Lower lobe of right lung (tissue), 2 donors: Measurements from ENCODE around the gene CNN3. TPM values are rescaled to one million over a fixed set of nuclear protein-coding genes. Genes with fewer than 3 reads are reported as not detected.

Source experiments
- ATAC-seq, 2 donors: fragments of 200-7000 bp; cut with Tn5 transposase; one replicate each; pipeline ENCODE4 v1.9.1; 2020 to 2022; ENCODE audit warnings: mild to moderate bottlenecking in 2 of 2, moderate library complexity in 2 of 2
- DNase-seq: peaks from one replicate; pipeline ENCODE4 v3.0.0-alpha.2; 2020
- H3K27ac ChIP-seq: fragments of 200-600 bp; one replicate; pipeline ENCODE4 v1.8.0; 2022
- H3K27me3 ChIP-seq: fragments of 200-600 bp; one replicate; pipeline ENCODE4 v1.8.0; 2022; ENCODE audit warnings: low read depth
- H3K36me3 ChIP-seq: fragments of 200-600 bp; one replicate; pipeline ENCODE4 v1.8.0; 2022; ENCODE audit warnings: mild to moderate bottlenecking
- H3K4me1 ChIP-seq: fragments of 200-600 bp; one replicate; pipeline ENCODE4 v1.8.0; 2022
- H3K4me3 ChIP-seq: fragments of 200-600 bp; one replicate; pipeline ENCODE4 v1.8.0; 2022; ENCODE audit warnings: mild to moderate bottlenecking
- H3K9me3 ChIP-seq: fragments of 200-600 bp; one replicate; pipeline ENCODE4 v1.8.0; 2022
- intact Hi-C: fragments of 100-400 bp; cut with DNase I; formaldehyde crosslinking; loops from one replicate; pipeline ENCODE4 v1.11.0; 2022
- total RNA-seq: library from RNA; stranded (reverse); fragmentation: NEBNext Ultra II Directional; extraction: Animal tissue kit (Norgen Biotek cat#: 25700); gene quantifications from one replicate; pipeline ENCODE4 v1.2.1, GENCODE V29; 2021
- TF ChIP-seq, protein P1 (sequence below): fragments of 200-600 bp; IDR thresholded peaks from one replicate; pipeline ENCODE4 v1.8.0; 2022; ENCODE audit warnings: antibody characterized with exemption, mild to moderate bottlenecking
- donor health status: DM: no; HTN: yes; CAD: no; lungs with severe emphysema.

CNN3 gene
- total RNA-seq, 1 donor from 2014 or later, result 151 TPM

DNA sequence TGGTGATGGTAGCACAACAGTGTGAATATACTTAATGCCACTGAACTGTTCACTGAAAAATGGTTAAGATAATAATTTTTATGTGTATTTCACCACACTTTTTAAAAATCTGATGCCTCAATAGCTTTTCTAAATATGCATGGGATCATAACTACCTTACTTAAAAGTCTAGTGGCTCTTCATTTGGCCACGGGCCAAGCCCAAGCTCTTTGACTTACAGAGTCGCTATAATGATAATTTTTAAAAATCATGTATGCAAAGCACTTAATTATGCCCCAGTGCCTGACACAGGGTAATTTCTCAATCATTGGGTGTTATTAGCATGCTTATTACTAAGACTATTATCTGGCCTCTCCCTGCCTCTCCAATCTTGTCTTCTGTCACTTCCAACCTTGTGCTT, 7.6 kb upstream of the CNN3 start:
- DNase-seq (no peak), ATAC-seq (no peak)
- Histone ChIP-seq H3K27me3 (no peaks in the 10 kb centered on the region), H3K27ac (no peak overlapping the region), H3K9me3 (no peaks in the 10 kb centered on the region), H3K4me1 (peaks cover 18% of the 10 kb centered on the region), H3K36me3 (peaks cover 3% of the 10 kb centered on the region), H3K4me3 (no peak overlapping the region)
- intact Hi-C loops, result no loop called here
- TF ChIP-seq, protein P1, sequence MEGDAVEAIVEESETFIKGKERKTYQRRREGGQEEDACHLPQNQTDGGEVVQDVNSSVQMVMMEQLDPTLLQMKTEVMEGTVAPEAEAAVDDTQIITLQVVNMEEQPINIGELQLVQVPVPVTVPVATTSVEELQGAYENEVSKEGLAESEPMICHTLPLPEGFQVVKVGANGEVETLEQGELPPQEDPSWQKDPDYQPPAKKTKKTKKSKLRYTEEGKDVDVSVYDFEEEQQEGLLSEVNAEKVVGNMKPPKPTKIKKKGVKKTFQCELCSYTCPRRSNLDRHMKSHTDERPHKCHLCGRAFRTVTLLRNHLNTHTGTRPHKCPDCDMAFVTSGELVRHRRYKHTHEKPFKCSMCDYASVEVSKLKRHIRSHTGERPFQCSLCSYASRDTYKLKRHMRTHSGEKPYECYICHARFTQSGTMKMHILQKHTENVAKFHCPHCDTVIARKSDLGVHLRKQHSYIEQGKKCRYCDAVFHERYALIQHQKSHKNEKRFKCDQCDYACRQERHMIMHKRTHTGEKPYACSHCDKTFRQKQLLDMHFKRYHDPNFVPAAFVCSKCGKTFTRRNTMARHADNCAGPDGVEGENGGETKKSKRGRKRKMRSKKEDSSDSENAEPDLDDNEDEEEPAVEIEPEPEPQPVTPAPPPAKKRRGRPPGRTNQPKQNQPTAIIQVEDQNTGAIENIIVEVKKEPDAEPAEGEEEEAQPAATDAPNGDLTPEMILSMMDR, result no peak

DNA sequence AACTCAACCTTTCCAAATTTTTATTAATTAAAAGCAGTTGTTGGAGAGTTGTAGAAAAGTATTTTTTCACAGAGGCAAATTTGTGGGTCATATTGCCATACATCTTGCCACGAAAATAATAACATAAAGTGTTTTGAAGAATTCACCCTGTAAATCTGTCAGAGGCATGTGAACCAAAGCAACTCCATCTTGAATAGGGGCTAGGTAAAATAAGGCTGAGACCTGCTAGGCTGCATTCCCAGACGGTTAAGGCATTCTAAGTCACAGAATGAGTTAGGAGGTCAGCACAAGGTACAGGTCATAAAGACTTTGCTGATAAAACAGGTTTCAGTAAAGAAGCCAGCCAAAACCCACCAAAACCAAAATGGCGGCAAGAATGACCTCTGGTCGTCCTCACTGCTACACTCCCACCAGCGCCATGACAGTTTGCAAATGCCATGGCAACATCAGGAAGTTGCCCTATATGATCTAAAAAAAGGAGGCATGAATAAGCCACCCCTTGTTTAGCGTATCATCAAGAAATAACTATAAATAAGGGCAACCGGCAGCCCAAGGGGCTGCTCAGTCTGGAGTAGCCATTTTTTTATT, 4.4 kb upstream of the CNN3 start:
- H3K27ac ChIP-seq, result no peak overlapping the region
- TF ChIP-seq, protein P1, result no peak
- H3K9me3 ChIP-seq, result no peaks in the 10 kb centered on the region
- peaks cover 38% of the 10 kb centered on the region for H3K4me1 ChIP-seq
- H3K27me3 ChIP-seq, result peaks cover 6% of the 10 kb centered on the region
- intact Hi-C loops, result no loop called here
- no peak for ATAC-seq
- H3K4me3 ChIP-seq, result no peak overlapping the region
- no peak for DNase-seq
- peaks cover 3% of the 10 kb centered on the region for H3K36me3 ChIP-seq

DNA sequence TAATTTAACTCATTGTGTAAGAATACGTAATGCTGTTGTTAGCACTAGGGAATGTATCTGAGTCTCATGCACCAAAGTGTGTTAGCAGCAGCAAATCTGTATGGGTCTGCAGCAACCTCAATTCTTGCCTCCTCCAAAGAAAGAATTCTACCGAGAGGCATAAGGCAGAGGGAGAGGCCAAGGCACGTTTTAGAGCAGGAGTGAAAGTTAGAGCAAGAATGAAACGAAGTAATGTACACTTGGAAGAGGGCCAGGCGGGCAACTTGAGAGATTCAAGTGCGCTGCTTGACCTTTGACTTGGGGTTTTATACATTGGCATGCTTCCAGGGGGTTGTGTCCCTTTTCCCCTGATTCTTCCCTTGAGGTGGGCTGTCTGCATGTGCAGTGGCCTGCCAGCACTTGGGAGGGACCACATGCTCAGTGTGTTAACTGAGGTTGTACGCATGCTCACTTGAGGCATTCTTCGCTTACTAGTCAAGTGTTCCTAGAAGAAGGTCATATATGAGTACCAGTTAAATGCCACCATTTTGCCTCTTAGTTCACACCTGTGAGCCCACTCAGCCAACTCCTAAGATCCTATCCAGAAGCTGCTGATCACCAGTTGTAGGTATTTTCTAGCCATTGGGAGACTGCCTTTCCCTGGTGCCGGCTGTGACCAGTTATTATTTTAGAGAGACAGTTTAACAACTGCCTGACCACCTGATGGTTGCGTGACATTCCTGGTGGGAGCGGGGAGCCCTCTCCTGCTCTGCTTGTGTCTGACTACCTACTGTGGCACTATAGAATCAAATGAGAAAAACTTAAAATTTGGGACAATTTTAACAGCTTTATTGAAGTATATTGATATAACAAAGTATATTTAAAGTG, 2.7 kb upstream of the CNN3 start:
- intact Hi-C loops, result loop anchor here (10.0 kb wide), 1 partner anchor 65 kb away; no protein-coding TSS in a partner anchor
- peaks cover 42% of the 10 kb centered on the region for H3K4me1 ChIP-seq
- peaks cover 3% of the 10 kb centered on the region for H3K36me3 ChIP-seq
- TF ChIP-seq, protein P1, result no peak
- H3K9me3 ChIP-seq, result no peaks in the 10 kb centered on the region
- peak overlapping the region; percentile 96 for H3K27ac ChIP-seq
- peaks cover 10% of the 10 kb centered on the region for H3K27me3 ChIP-seq
- DNase-seq (no peak), ATAC-seq (no peak)
- peak overlapping the region; percentile 69 for H3K4me3 ChIP-seq

DNA sequence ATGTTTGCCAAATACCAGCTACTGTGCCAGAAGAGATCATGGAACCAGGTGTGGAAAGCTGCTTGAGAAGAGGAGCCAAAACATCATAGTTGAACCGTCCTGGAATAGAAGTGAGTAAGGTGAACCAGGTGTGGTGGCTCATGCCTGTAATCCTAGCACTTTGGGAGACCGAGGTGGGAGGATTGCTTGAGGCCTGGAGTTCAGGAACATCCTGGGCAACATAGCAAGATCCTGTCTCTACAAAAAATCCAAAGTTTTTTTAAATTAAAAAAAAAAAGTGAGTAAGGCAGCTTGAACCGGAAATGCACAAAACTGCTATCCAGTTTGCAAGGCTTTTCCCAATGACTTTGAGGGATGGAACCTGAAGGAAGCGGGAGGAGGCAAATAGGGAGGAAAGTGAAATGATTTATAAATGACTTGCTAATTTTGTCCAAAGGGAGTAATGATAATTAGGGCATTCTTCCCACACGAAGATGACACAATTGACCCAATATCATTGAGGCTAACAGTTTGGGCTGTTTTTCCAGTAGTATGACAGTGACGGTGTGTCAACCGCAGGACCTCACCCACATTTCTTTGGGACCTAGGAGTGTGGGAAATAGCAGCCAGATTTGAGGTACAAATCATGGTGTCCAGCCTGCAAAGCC, 1.5 kb upstream of the CNN3 start:
- Histone ChIP-seq H3K27ac (peak overlapping the region; percentile 96), H3K4me3 (peak overlapping the region; percentile 69), H3K9me3 (no peaks in the 10 kb centered on the region), H3K27me3 (peaks cover 10% of the 10 kb centered on the region), H3K36me3 (peaks cover 3% of the 10 kb centered on the region), H3K4me1 (peaks cover 53% of the 10 kb centered on the region)
- DNase-seq, result no peak
- intact Hi-C loops, result loop anchor here (10.0 kb wide), 1 partner anchor 64 kb away; no protein-coding TSS in a partner anchor
- ATAC-seq, result no peak
- TF ChIP-seq, protein P1, result no peak

DNA sequence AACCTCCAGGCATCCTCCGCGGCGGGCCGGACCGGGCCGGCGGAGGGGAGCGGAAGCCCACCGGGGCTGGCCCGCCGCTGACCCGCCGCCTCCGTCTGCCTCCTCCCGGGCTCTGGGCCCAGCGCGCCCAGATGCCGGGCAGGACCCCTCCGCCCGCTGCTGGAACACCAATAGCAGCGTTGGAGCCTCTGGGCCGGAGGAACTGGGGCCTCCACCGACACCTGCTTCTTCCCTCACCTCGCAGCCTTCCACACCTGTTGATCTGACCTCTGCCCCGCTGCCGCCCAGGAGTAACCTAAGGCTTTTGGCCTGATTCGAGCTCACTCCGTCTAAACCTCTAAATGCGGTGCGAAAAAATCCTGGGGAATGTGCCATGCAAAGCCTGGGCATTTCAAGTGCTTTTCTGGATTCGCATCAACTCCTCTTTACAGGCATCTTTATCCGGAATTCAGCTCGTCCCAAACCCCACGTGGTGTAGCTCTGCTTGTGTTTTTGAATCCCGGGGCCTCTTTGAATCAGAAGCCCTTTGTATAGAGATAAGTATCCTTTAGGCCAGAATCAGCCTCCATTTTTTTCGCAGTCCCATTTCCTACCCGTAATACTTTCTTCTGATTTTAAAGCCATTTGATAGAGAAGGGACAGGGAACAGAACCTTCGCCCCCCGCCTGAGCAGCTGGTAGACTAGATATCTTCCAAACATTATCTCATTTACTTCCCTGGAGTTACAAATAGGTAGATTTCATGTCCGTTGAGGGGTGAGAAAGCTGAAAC, 680 bp upstream of the CNN3 start:
- TF ChIP-seq, protein P1, result no peak
- Histone ChIP-seq H3K4me3 (peak overlapping the region; percentile 69), H3K9me3 (no peaks in the 10 kb centered on the region), H3K27ac (peak overlapping the region; percentile 96), H3K4me1 (peaks cover 62% of the 10 kb centered on the region), H3K36me3 (no peaks in the 10 kb centered on the region), H3K27me3 (peaks cover 10% of the 10 kb centered on the region)
- intact Hi-C loops, result loop anchor here (10.0 kb wide), 1 partner anchor 63 kb away; no protein-coding TSS in a partner anchor
- no peak for ATAC-seq
- DNase-seq, result peak; percentile 67
